Bronchial epithelial cell (primary cell): ENCODE results near the gene NFILZ. TPM values are rescaled to one million over a fixed set of nuclear protein-coding genes. Genes with fewer than 3 reads are reported as not detected.
A peak's percentile ranks its signal among the peaks of the same experiment; 100 is the strongest.

ENCODE experiments used
- DNase-seq: peaks from one replicate; pipeline ENCODE4 v3.0.0-alpha.2; 2010; ENCODE audit warnings: low read depth
- FAIRE-seq: peaks from 2 replicates; lab custom pipeline; 2011; peaks lifted over from hg19 to GRCh38; lab: Jason Lieb, UNC
- H3K27me3 ChIP-seq: 2 replicates; pipeline ENCODE4 v1.5.1; 2011; ENCODE audit warnings: low read length; ENCODE audit not compliant: control insufficient read depth, insufficient read depth
- H3K36me3 ChIP-seq: 2 replicates; pipeline ENCODE4 v1.5.1; 2011; ENCODE audit warnings: low read length; ENCODE audit not compliant: control insufficient read depth, insufficient read depth
- H3K4me3 ChIP-seq: 2 replicates; pipeline ENCODE4 v1.5.1; 2011; ENCODE audit warnings: mild to moderate bottlenecking, low read depth, low read length, control low read depth
- total RNA-seq: library from RNA; depleted of rRNA; stranded (reverse); fragments of >200 nt; gene quantifications from 2 replicates; pipeline ENCODE4 v1.2.1, GENCODE V29; 2014
- TF ChIP-seq, protein P1 (sequence below): IDR thresholded peaks from 2 replicates; pipeline ENCODE4 v1.5.1; 2011; ENCODE audit warnings: mild to moderate bottlenecking, moderate library complexity, low read length, control low read depth, inconsistent platforms; ENCODE audit not compliant: insufficient read depth, severe bottlenecking

The NFILZ gene
- total RNA-seq, 1 donor from 2014 or later, result not detected

DNA sequence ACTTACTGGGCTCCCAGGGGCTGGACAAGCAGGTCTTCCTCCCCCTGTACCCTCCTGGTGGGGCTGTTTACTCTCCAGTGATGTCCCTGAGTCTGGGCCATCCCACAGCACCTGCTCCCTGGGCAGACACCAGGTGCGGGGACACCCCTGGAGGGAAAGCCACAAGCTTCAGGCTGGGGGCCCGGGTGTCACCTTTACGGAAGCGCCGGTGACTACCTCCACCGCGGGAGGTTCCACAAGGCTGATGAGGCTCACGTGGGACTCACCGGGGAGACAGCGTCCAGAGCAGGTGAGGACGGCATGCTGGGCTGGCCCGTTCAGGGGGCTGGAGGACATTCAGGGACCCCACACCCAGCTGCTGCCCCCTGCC lies 24.9 kb downstream of the NFILZ start:
- no peak for FAIRE-seq
- H3K4me3 ChIP-seq, result no peak overlapping the region
- H3K27me3 ChIP-seq, result no peaks in the 10 kb centered on the region
- H3K36me3 ChIP-seq, result no peaks in the 10 kb centered on the region
- TF ChIP-seq, protein P1, sequence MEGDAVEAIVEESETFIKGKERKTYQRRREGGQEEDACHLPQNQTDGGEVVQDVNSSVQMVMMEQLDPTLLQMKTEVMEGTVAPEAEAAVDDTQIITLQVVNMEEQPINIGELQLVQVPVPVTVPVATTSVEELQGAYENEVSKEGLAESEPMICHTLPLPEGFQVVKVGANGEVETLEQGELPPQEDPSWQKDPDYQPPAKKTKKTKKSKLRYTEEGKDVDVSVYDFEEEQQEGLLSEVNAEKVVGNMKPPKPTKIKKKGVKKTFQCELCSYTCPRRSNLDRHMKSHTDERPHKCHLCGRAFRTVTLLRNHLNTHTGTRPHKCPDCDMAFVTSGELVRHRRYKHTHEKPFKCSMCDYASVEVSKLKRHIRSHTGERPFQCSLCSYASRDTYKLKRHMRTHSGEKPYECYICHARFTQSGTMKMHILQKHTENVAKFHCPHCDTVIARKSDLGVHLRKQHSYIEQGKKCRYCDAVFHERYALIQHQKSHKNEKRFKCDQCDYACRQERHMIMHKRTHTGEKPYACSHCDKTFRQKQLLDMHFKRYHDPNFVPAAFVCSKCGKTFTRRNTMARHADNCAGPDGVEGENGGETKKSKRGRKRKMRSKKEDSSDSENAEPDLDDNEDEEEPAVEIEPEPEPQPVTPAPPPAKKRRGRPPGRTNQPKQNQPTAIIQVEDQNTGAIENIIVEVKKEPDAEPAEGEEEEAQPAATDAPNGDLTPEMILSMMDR, result no peak
- DNase-seq, result no peak

DNA sequence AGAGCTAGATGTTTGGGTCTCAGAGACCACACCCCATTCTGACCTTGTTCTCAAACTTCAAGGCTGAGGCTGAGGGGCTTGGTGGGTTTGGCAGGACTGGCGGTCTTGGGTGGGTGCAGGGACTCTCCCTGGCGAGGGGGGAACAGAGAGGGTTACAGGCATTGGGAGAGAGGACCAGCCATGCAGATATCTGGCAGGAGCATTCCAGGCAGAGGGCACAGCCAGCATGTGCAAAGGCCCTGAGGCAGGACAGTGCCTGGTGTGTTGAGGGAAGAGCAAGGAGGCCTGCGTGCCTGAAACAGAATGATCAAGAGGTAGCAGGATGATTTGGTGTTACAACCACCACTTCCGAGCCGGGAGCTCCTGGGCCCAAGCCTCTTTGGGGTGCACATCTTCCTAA lies 27.4 kb downstream of the NFILZ start:
- H3K4me3 ChIP-seq, result no peak overlapping the region
- H3K36me3 ChIP-seq, result no peaks in the 10 kb centered on the region
- H3K27me3 ChIP-seq, result no peaks in the 10 kb centered on the region
- FAIRE-seq, result no peak
- DNase-seq, result no peak
- TF ChIP-seq, protein P1, result no peak

DNA sequence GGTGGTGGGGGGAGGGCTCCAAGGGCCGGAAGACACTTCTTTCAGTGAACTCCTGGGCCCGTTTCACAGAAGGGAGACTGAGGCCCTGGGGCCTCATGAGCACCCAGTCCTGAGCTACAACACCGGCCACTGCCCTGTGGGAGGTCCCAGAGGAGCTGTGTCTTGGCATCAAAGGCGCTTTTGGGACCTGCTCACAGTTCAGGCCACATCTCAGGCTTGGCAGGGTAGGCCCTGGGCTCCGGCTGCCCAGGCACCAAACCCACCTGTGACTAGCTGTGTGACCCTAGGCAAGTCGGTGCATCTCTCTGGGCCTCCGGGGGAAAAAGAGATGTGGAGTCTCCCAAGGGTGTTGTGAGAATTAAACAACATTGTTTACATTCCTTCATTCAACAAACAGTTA lies 29.5 kb downstream of the NFILZ start:
- Histone ChIP-seq H3K4me3 (no peak overlapping the region), H3K36me3 (no peaks in the 10 kb centered on the region), H3K27me3 (no peaks in the 10 kb centered on the region)
- no peak for FAIRE-seq
- TF ChIP-seq, protein P1, result no peak
- DNase-seq, result no peak

DNA sequence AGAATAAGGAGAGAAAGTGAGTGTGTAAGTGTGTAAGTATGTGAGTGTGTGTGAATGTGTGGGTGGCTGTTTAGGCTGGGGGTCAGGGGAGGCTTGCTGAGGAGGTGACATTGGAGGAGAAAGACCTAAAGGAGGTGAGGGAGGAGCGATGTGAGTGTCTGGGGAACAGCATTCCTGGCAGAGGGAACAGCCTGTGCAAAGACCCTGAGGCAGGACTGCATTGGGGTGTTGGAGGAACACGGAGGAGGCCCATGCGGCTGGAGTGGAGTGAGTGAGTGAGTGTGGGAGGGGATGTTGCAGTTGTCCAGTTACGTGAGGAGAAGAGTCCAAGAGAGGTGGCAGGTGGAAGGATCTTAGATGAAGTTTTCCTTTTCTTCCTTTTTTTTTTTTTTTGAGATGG lies 31.8 kb downstream of the NFILZ start:
- FAIRE-seq (peak; percentile 7), DNase-seq (no peak)
- Histone ChIP-seq H3K27me3 (no peaks in the 10 kb centered on the region), H3K4me3 (no peak overlapping the region), H3K36me3 (no peaks in the 10 kb centered on the region)
- TF ChIP-seq, protein P1, result no peak

DNA sequence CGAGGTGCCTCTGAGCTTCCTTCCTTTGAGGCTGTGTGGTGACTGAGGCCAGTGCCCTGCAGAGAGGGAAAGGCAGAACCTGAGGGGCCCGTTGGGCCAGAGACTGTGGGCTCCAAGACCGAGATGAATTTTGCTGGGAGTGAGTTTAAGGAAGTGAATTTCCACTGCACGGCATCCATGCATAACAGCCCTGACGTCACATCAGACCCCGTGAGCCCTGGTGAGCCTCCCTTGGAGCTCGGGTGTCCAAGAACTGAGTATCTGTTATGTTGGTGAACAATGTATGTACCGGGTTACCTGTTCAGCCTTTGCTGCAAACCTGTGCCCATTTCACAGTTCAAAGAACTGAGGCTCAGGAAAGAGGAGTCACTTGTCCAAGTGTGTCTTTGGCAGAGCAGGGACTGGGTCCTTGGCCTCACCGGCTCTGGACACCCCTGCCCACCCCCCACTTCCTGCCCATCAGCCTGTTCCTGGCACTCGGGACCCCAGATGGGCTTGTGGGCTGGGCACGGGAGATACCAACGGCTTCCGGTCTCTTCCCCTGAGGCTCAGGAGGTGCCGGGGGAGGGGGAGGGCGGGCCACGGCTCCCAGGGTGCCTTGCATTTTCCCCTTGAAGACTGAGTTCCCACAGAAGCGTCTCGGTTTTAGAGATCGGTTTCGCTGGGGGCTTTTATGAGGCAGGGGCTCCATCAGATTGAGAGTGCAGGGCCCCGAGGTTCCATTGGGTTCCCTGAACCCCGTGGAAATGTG lies 33.7 kb downstream of the NFILZ start:
- TF ChIP-seq, protein P1, result no peak
- Histone ChIP-seq H3K36me3 (no peaks in the 10 kb centered on the region), H3K4me3 (no peak overlapping the region), H3K27me3 (no peaks in the 10 kb centered on the region)
- DNase-seq (no peak), FAIRE-seq (no peak)

DNA sequence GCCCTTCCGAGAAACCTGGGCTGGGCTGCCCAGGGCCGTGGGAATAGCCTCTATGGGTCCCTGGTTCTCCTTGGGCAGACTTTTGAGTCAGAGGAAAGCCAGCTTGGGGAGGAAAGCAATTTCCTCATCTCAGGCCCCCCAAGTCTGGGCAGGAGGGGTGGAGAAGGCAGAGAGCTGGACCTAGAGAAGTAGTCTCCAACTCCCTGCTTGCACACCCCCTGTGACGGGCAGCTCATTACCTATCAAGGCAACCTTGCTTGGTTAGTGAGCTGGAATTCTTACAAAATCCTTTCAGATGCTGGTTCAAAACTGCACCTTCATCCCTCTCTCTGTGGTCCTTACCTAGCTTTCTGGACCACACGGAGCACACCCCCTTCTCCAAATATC lies 34.2 kb downstream of the NFILZ start:
- DNase-seq, result no peak

More for the DNA sequence above, 34.2 kb downstream of the NFILZ start:
- no peak for FAIRE-seq
- H3K4me3 ChIP-seq, result no peak overlapping the region
- TF ChIP-seq, protein P1, result no peak
- no peaks in the 10 kb centered on the region for H3K36me3 ChIP-seq
- H3K27me3 ChIP-seq, result no peaks in the 10 kb centered on the region
